SU-DHL-6 (cell line): ENCODE data around the gene IQCF6.

Source experiments
- EZH2phosphoT487 ChIP-seq: fragments of 200-600 bp; sonication (generic), shearing (Covaris generic); conservative IDR thresholded peaks from 2 replicates; pipeline ENCODE4 v1.6.1; 2018; ENCODE audit warnings: mild to moderate bottlenecking, antibody characterized with exemption, low read length, moderate library complexity, mixed read lengths
- TF ChIP-seq, protein P1 (sequence below): fragments of 200-600 bp; sonication (generic); IDR thresholded peaks from one replicate; pipeline ENCODE4 v1.5.1; 2017; ENCODE audit warnings: antibody characterized with exemption, mild to moderate bottlenecking, low read length, moderate library complexity; ENCODE audit not compliant: insufficient read depth, poor library complexity, severe bottlenecking

- TF ChIP-seq, protein P1, sequence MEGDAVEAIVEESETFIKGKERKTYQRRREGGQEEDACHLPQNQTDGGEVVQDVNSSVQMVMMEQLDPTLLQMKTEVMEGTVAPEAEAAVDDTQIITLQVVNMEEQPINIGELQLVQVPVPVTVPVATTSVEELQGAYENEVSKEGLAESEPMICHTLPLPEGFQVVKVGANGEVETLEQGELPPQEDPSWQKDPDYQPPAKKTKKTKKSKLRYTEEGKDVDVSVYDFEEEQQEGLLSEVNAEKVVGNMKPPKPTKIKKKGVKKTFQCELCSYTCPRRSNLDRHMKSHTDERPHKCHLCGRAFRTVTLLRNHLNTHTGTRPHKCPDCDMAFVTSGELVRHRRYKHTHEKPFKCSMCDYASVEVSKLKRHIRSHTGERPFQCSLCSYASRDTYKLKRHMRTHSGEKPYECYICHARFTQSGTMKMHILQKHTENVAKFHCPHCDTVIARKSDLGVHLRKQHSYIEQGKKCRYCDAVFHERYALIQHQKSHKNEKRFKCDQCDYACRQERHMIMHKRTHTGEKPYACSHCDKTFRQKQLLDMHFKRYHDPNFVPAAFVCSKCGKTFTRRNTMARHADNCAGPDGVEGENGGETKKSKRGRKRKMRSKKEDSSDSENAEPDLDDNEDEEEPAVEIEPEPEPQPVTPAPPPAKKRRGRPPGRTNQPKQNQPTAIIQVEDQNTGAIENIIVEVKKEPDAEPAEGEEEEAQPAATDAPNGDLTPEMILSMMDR, result no peak
- no peak for TF ChIP-seq EZH2phosphoT487
These were observed 21.7 kb upstream of the IQCF6 start for GRCh38 chr3:51800750-51801125.
